ENCODE measurements around the gene GRID1.

- TF ChIP-seq CTCF (IDR thresholded peaks at IDR 0.05; ENCODE audit: low read length) (no peak), EZH2 (IDR thresholded peaks at IDR 0.05; ENCODE audit: borderline replicate concordance, low read length) (no peak)
Measured at GRCh38 chr10:85916286-85916685, 450.3 kb downstream of the GRID1 start.
